ENCODE measurements around the gene SFI1.
"Not testable (repeated sequence)": the region's sequence is repeated elsewhere in the genome, so short reads cannot be mapped to it uniquely, and the experiment has no call there.

- TF ChIP-seq CTCF (IDR thresholded peaks at IDR 0.05 in 8 of 11, conservative IDR thresholded peaks at IDR 0.05 in 3 of 11); POLR2AphosphoS5 (IDR thresholded peaks at IDR 0.05); POLR2A (IDR thresholded peaks at IDR 0.05): not testable (repeated sequence)
These were observed 164.6 kb downstream of the SFI1 start for GRCh38 chr22:31660860-31661341.
